Fibroblast of skin of right quadriceps (primary cell): Measurements from ENCODE around the gene ALOX15B.
"Not testable (repeated sequence)": the region's sequence is repeated elsewhere in the genome, so short reads cannot be mapped to it uniquely, and the experiment has no call there.

ENCODE experiments used
- DNase-seq: peaks from one replicate; pipeline ENCODE4 v3.0.0-alpha.2; 2013

ALOX15B gene

GRCh38 chr17:8014558-8014850, 24.4 kb upstream of the ALOX15B start:
- no peak for DNase-seq

- DNase-seq, result no peak
Measured at GRCh38 chr17:8015236-8015956, 23.5 kb upstream of the ALOX15B start.

- no peak for DNase-seq
Measured at GRCh38 chr17:8015957-8016631, 22.8 kb upstream of the ALOX15B start.

GRCh38 chr17:8016632-8017424, 22.0 kb upstream of the ALOX15B start:
- peak; percentile 11 for DNase-seq

GRCh38 chr17:8018436-8018835, 20.4 kb upstream of the ALOX15B start:
- DNase-seq, result no peak

- DNase-seq, result no peak
Measured at GRCh38 chr17:8019166-8019565, 19.7 kb upstream of the ALOX15B start.

GRCh38 chr17:8019665-8020650, 18.9 kb upstream of the ALOX15B start:
- no peak for DNase-seq

GRCh38 chr17:8020776-8021564, 17.9 kb upstream of the ALOX15B start:
- DNase-seq, result no peak

- DNase-seq, result no peak
Measured at GRCh38 chr17:8021565-8022359, 17.1 kb upstream of the ALOX15B start.

GRCh38 chr17:8022360-8023003, 16.4 kb upstream of the ALOX15B start:
- peak; percentile 10 for DNase-seq

GRCh38 chr17:8024161-8024560, 14.7 kb upstream of the ALOX15B start:
- DNase-seq, result not testable (repeated sequence)

- DNase-seq, result no peak
Measured at GRCh38 chr17:8025176-8025911, 13.5 kb upstream of the ALOX15B start.

GRCh38 chr17:8029121-8029520, 9.7 kb upstream of the ALOX15B start:
- no peak for DNase-seq

- DNase-seq, result no peak
Measured at GRCh38 chr17:8031261-8031661, 7.6 kb upstream of the ALOX15B start.

- DNase-seq, result no peak
Measured at GRCh38 chr17:8031950-8032349, 6.9 kb upstream of the ALOX15B start.

GRCh38 chr17:8032442-8032841, 6.4 kb upstream of the ALOX15B start:
- no peak for DNase-seq

GRCh38 chr17:8039611-8040168, 831 bp downstream of the ALOX15B start:
- no peak for DNase-seq

- peak; percentile 47 for DNase-seq
Measured at GRCh38 chr17:8041249-8041928, 2.5 kb downstream of the ALOX15B start.

- no peak for DNase-seq
Measured at GRCh38 chr17:8041979-8042378, 3.1 kb downstream of the ALOX15B start.
